Esophagus muscularis mucosa (tissue), 4 donors: Measurements from ENCODE around the gene HDAC4.

Source experiments
- EP300 ChIP-seq: sonication (generic); formaldehyde crosslinking; IDR thresholded peaks from one replicate; pipeline ENCODE4 v1.6.1; 2017; ENCODE audit warnings: antibody characterized with exemption
- POLR2A ChIP-seq: fragments of 450-650 bp; IDR thresholded peaks from one replicate; pipeline ENCODE4 v1.6.1; 2017; ENCODE audit warnings: antibody characterized with exemption, moderate library complexity, mild to moderate bottlenecking, low read depth
- POLR2AphosphoS5 ChIP-seq, 2 donors: sonication (generic); formaldehyde crosslinking; IDR thresholded peaks; one replicate each; pipeline ENCODE4 v1.6.1; 2017; ENCODE audit warnings: antibody characterized with exemption in 2 of 2
- TF ChIP-seq, protein P1 (sequence below), 3 experiments: fragments of 200-600 bp in 2 of 3; fragments of 450-650 bp in 1 of 3; sonication (generic) in 2 of 3; IDR thresholded peaks; one replicate each; pipeline ENCODE4 v1.5.1; 2017 to 2019; ENCODE audit warnings: antibody characterized with exemption in 3 of 3, mild to moderate bottlenecking in 2 of 3, moderate library complexity in 1 of 3

- TF ChIP-seq POLR2A (no peak), POLR2AphosphoS5 (IDR thresholded peaks at IDR 0.05) (no peak), EP300 (no peak)
- TF ChIP-seq, protein P1, sequence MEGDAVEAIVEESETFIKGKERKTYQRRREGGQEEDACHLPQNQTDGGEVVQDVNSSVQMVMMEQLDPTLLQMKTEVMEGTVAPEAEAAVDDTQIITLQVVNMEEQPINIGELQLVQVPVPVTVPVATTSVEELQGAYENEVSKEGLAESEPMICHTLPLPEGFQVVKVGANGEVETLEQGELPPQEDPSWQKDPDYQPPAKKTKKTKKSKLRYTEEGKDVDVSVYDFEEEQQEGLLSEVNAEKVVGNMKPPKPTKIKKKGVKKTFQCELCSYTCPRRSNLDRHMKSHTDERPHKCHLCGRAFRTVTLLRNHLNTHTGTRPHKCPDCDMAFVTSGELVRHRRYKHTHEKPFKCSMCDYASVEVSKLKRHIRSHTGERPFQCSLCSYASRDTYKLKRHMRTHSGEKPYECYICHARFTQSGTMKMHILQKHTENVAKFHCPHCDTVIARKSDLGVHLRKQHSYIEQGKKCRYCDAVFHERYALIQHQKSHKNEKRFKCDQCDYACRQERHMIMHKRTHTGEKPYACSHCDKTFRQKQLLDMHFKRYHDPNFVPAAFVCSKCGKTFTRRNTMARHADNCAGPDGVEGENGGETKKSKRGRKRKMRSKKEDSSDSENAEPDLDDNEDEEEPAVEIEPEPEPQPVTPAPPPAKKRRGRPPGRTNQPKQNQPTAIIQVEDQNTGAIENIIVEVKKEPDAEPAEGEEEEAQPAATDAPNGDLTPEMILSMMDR (IDR thresholded peaks at IDR 0.05) = no peak
These were observed 298.6 kb downstream of the HDAC4 start for GRCh38 chr2:239102266-239102665.
